OCI-LY1 (cell line): Measurements from ENCODE around the gene BCL2.
"Not testable (repeated sequence)": the region's sequence is repeated elsewhere in the genome, so short reads cannot be mapped to it uniquely, and the experiment has no call there.

Source experiments
- H2AFZ ChIP-seq: fragments of 200-600 bp; sonication (generic), shearing (Covaris generic); 2 replicates; pipeline ENCODE4 v1.6.0; 2014; ENCODE audit warnings: antibody characterized with exemption, mild to moderate bottlenecking, low read length
- H3F3A ChIP-seq: fragments of 200-600 bp; sonication (generic), shearing (Covaris generic); 2 replicates; pipeline ENCODE4 v1.6.0; 2014; ENCODE audit warnings: mild to moderate bottlenecking, antibody characterized with exemption, low read length, moderate library complexity; ENCODE audit not compliant: insufficient read depth
- H3K27ac ChIP-seq: fragments of 200-600 bp; sonication (generic); 2 replicates; pipeline ENCODE4 v1.5.1; 2014; ENCODE audit warnings: low read length, mixed run types, mild to moderate bottlenecking, low read depth; ENCODE audit not compliant: poor library complexity, severe bottlenecking
- H3K27me3 ChIP-seq: fragments of 200-600 bp; sonication (generic); 2 replicates; pipeline ENCODE4 v1.6.0; 2014; ENCODE audit warnings: antibody characterized with exemption, mild to moderate bottlenecking, low read length, moderate library complexity; ENCODE audit not compliant: insufficient read depth
- H3K36me3 ChIP-seq: fragments of 200-600 bp; sonication (generic); 2 replicates; pipeline ENCODE4 v1.6.1; 2014; ENCODE audit warnings: mild to moderate bottlenecking, antibody characterized with exemption, low read length, moderate library complexity, mixed read lengths; ENCODE audit not compliant: insufficient read depth
- H3K4me1 ChIP-seq: fragments of 200-600 bp; sonication (generic); 2 replicates; pipeline ENCODE4 v1.5.1; 2014; ENCODE audit warnings: mild to moderate bottlenecking, low read length, moderate library complexity; ENCODE audit not compliant: insufficient read depth, severe bottlenecking
- H3K4me2 ChIP-seq: fragments of 200-600 bp; sonication (generic), shearing (Covaris generic); 2 replicates; pipeline ENCODE4 v1.6.1; 2014; ENCODE audit warnings: low read length
- H3K4me3 ChIP-seq: fragments of 200-600 bp; sonication (generic); 2 replicates; pipeline ENCODE4 v1.5.1; 2014; ENCODE audit warnings: low read length, low read depth, mild to moderate bottlenecking, mixed read lengths; ENCODE audit not compliant: poor library complexity, severe bottlenecking
- H3K79me2 ChIP-seq: fragments of 200-600 bp; shearing (Covaris generic); 2 replicates; pipeline ENCODE4 v1.6.1; 2016; ENCODE audit warnings: mixed run types, low read length, mixed read lengths; ENCODE audit not compliant: insufficient read depth
- H3K9ac ChIP-seq: fragments of 200-600 bp; sonication (generic), shearing (Covaris generic); 2 replicates; pipeline ENCODE4 v1.6.1; 2014; ENCODE audit warnings: mild to moderate bottlenecking, low read length, mixed read lengths
- H3K9me2 ChIP-seq: fragments of 200-600 bp; sonication (generic), shearing (Covaris generic); 2 replicates; pipeline ENCODE4 v1.6.1; 2014; ENCODE audit warnings: low read depth, mild to moderate bottlenecking, low read length, mixed read lengths
- H3K9me3 ChIP-seq: fragments of 200-600 bp; shearing (Covaris generic); 2 replicates; pipeline ENCODE4 v1.6.1; 2014; ENCODE audit warnings: low read length, mixed read lengths
- H4K20me1 ChIP-seq: fragments of 200-600 bp; sonication (generic), shearing (Covaris generic); 2 replicates; pipeline ENCODE4 v1.6.0; 2016; ENCODE audit warnings: mild to moderate bottlenecking, low read length; ENCODE audit not compliant: insufficient read depth
- EZH2 ChIP-seq: fragments of 200-600 bp; sonication (generic), shearing (Covaris generic); IDR thresholded peaks from 2 replicates; pipeline ENCODE4 v1.8.0; 2017; ENCODE audit warnings: borderline replicate concordance, mixed run types, mild to moderate bottlenecking, antibody characterized with exemption, low read length, moderate library complexity, mixed read lengths
- TF ChIP-seq, protein P1 (sequence below): fragments of 200-600 bp; sonication (generic), shearing (Covaris generic); IDR thresholded peaks from 2 replicates; pipeline ENCODE4 v1.5.1; 2017; ENCODE audit warnings: mild to moderate bottlenecking, antibody characterized with exemption, low read length, moderate library complexity, mixed read lengths

BCL2 gene

GRCh38 chr18:63192126-63192884, 127.3 kb downstream of the BCL2 start:
- no peaks in the 10 kb centered on the region for H4K20me1 ChIP-seq
- H3K4me2 ChIP-seq = no peak overlapping the region
- no peak for TF ChIP-seq EZH2
- TF ChIP-seq, protein P1, sequence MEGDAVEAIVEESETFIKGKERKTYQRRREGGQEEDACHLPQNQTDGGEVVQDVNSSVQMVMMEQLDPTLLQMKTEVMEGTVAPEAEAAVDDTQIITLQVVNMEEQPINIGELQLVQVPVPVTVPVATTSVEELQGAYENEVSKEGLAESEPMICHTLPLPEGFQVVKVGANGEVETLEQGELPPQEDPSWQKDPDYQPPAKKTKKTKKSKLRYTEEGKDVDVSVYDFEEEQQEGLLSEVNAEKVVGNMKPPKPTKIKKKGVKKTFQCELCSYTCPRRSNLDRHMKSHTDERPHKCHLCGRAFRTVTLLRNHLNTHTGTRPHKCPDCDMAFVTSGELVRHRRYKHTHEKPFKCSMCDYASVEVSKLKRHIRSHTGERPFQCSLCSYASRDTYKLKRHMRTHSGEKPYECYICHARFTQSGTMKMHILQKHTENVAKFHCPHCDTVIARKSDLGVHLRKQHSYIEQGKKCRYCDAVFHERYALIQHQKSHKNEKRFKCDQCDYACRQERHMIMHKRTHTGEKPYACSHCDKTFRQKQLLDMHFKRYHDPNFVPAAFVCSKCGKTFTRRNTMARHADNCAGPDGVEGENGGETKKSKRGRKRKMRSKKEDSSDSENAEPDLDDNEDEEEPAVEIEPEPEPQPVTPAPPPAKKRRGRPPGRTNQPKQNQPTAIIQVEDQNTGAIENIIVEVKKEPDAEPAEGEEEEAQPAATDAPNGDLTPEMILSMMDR = no peak
- no peak overlapping the region for H3K27ac ChIP-seq
- peaks cover 58% of the 10 kb centered on the region for H3K79me2 ChIP-seq
- H2AFZ ChIP-seq = no peak overlapping the region
- no peak overlapping the region for H3K4me3 ChIP-seq
- no peak overlapping the region for H3K9ac ChIP-seq
- peaks cover 42% of the 10 kb centered on the region for H3K4me1 ChIP-seq
- H3K9me3 ChIP-seq = no peaks in the 10 kb centered on the region
- H3K27me3 ChIP-seq = no peaks in the 10 kb centered on the region
- no peaks in the 10 kb centered on the region for H3F3A ChIP-seq
- peaks cover 28% of the 10 kb centered on the region for H3K36me3 ChIP-seq
- no peaks in the 10 kb centered on the region for H3K9me2 ChIP-seq

DNA sequence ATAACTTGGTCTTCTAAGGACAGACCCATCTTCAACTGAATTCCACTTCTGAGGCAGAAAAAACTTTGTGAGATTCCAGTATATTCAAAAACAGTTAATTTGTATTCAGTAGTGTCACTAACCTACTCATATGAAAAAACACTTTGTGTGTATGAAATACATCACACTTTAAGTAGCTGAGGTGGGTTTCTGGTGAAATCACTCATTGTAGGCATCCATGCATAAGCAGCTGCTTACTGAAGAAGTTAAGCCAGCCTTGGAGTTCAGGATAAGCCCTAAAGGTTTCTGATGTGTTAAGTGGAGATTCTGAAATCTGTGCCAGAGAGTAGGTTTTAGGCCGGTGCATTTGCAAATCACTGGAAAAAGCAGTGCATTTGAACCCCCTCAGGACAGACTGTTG, 128.2 kb downstream of the BCL2 start:
- Histone ChIP-seq H3F3A (no peaks in the 10 kb centered on the region), H3K79me2 (peaks cover 65% of the 10 kb centered on the region), H3K9ac (no peak overlapping the region), H3K27ac (no peak overlapping the region), H3K9me2 (no peaks in the 10 kb centered on the region), H2AFZ (no peak overlapping the region), H3K27me3 (no peaks in the 10 kb centered on the region), H4K20me1 (no peaks in the 10 kb centered on the region), H3K36me3 (peaks cover 37% of the 10 kb centered on the region), H3K4me3 (no peak overlapping the region), H3K9me3 (no peaks in the 10 kb centered on the region), H3K4me1 (peaks cover 51% of the 10 kb centered on the region), H3K4me2 (no peak overlapping the region)
- no peak for TF ChIP-seq EZH2
- TF ChIP-seq, protein P1 = no peak

DNA sequence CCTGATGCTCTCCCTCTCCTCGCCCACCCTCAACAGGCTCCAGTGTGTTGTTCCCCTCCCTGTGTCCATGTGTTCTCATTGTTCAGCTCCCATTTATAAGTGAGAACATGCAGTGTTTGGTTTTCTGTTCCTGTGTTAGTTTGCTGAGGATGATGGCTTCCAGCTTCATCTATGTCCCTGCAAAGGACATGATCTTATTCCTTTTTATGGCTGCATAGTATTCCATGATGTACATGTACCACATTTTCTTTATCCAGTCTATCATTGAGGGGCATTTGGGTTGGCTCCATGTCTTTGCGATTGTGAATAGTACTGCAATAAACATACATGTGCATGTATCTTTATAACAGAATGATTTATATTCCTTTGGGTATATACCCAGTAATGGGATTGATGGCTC, 128.7 kb downstream of the BCL2 start:
- not testable (repeated sequence) for H3K4me2 ChIP-seq, H3K9me2 ChIP-seq, H4K20me1 ChIP-seq, H2AFZ ChIP-seq, H3K4me3 ChIP-seq, H3F3A ChIP-seq, H3K27ac ChIP-seq, H3K9ac ChIP-seq, H3K27me3 ChIP-seq, H3K9me3 ChIP-seq
- Histone ChIP-seq H3K79me2 (peaks cover 66% of the 10 kb centered on the region), H3K36me3 (peaks cover 39% of the 10 kb centered on the region), H3K4me1 (peaks cover 57% of the 10 kb centered on the region)

- no peak overlapping the region for H2AFZ ChIP-seq
- no peaks in the 10 kb centered on the region for H4K20me1 ChIP-seq
- TF ChIP-seq EZH2 = no peak
- TF ChIP-seq, protein P1 = no peak
- H3K4me3 ChIP-seq = no peak overlapping the region
- no peak overlapping the region for H3K27ac ChIP-seq
- H3K27me3 ChIP-seq = no peaks in the 10 kb centered on the region
- H3K36me3 ChIP-seq = peaks cover 46% of the 10 kb centered on the region
- H3K4me2 ChIP-seq = no peak overlapping the region; the same call in 1 of the 2 replicates
- H3K4me1 ChIP-seq = peaks cover 67% of the 10 kb centered on the region
- no peaks in the 10 kb centered on the region for H3F3A ChIP-seq
- no peaks in the 10 kb centered on the region for H3K9me3 ChIP-seq
- no peaks in the 10 kb centered on the region for H3K9me2 ChIP-seq
- no peak overlapping the region for H3K9ac ChIP-seq
- peaks cover 64% of the 10 kb centered on the region for H3K79me2 ChIP-seq
These were observed 129.8 kb downstream of the BCL2 start for GRCh38 chr18:63189817-63190216.
